SIG-M5 treated with dmso at 0.1 percent for 504 hours (cell line): ENCODE data around the gene ADGRG1.

Experiments used
- DNase-seq: peaks from one replicate; lab custom pipeline; 2025; ENCODE audit not compliant: unreplicated experiment; lab: John Stamatoyannopoulos, UW

The ADGRG1 gene

DNA sequence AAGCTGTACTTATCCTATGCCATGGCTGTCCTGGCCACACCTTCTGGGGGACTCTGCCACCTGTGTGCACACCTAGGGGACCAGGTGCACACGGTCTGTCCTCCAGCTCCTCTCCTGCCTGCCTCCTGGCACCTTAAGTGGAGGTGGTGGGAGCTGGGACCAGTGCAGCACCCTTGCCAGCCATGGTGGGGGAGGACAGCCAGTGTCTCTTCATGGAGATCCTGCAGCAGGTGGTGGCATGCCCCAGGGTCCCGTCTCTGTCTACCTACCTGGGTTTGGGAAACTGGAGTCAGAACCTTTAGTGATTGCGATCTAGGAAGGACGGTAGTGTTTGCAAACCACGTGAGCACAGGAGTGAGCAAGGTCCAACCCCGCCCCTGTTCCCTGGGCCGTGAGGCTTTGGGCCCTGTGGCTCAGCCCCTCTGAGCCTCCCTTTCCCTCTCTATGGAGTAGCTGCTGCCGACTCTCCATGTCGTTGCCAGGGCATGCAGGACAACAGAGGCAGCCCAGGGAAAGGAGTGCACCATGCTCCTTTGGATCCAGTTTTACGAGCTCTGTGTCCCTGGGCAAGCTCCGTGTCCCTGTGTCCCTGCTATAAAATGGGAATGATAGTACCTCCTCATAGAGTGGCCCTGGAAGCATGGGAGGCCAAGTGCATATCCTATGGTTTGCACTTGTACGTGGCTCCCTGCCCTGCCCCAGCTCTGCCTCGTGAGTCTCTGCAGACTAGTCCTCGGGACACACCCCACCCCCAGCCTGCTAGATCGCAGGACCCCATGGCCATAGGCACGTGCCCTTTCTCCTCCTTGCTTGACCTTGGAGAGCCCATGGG, 7.1 kb downstream of the ADGRG1 start:
- no peak for DNase-seq

DNA sequence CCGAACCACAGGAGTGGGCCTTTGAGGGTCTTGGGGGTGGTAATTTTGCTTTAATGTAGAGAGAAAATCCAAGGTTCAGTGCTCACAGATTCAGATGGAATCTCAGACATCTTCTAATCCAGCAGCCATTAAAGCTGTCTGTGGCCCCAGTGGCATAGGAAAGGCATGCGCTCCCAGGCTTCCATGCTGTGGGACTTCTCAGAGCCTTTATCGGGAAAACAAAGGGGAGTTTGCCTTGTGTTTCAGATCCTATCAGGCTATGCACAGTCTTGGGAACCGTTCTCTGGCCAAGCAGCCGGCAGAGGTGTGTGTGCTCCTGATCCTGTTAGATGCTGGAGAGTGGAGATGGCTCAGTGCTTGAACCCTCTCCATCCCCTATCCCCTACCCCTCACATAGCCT, 7.8 kb downstream of the ADGRG1 start:
- no peak for DNase-seq

DNA sequence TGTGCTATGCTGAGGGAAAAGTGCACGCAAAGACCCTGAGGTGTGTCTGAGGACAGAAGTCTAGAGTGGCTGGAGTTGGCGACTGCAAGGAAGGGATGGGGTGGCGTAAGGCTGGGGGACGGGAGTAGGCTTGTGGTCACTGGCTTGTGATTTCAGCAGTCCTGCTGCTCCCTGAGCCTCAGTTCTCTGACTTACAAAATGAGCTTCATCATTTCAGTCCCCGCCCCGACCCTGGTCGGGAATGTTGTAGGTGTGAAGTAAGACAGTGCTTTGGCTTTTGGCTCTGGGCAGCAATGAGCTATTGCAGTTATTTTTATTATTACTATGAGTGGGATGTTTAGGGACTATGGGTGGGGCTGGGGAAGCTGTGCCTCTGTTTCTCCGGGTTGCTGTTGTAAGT, 8.6 kb downstream of the ADGRG1 start:
- no peak for DNase-seq

DNA sequence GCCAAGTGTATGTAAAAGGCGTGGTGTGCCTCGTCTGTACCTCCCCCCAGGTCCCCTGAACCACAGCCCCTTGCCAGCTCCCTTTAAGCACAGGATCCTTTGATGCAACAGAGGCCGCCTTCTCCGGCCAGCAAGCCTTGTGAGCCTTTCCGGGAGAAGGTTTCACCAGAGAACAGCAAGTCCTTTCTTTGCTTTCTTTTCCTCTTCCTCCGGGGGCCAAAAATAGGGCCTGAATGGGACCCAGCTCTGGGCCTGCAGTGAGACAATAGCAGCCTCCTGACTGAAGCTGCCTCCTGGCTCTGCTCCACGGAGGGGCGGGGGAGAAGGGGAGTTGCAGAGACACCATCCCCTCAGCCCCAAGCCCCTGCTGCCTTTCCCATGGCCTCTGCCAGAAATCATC, 9.0 kb downstream of the ADGRG1 start:
- DNase-seq = no peak

DNA sequence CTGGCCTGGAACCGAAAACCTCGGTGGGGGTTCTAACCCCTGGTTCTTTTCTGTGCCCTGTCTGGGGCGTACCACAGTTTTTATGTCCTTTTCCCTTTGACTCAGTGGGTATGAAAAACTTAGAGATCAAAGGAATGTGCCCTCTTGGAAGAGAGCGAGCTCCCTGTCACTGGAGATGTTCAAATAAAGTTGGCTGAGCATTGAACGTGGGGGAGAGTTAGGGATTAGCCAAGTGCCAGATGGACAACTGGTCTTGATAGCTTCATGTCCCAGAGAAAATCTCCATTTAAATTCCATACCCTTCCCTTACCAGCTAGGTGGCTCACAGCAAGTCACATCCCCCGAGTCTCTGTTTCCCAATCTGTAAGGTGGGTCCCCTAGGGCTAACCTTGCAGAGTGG, 9.5 kb downstream of the ADGRG1 start:
- DNase-seq = no peak

DNA sequence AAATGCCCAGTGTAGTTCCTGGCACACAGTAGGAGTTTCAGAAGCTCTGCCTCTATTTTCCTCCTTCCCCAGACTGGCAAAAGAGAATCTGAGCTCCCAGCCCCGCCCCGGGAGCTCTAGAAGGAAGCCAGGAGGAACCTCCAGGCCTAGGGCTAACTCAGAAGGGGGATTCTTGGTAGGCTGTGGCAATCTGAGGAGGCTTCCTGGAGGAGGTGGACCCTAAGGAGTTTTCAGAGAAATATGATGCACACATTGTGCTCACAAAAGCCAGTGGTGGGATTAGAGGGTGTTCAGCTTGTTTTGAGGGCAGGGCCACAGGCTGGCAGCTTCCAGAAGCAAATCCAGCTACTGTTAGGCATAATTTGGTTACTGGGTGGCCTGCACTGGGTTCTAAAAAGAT, 10.0 kb downstream of the ADGRG1 start:
- no peak for DNase-seq

DNA sequence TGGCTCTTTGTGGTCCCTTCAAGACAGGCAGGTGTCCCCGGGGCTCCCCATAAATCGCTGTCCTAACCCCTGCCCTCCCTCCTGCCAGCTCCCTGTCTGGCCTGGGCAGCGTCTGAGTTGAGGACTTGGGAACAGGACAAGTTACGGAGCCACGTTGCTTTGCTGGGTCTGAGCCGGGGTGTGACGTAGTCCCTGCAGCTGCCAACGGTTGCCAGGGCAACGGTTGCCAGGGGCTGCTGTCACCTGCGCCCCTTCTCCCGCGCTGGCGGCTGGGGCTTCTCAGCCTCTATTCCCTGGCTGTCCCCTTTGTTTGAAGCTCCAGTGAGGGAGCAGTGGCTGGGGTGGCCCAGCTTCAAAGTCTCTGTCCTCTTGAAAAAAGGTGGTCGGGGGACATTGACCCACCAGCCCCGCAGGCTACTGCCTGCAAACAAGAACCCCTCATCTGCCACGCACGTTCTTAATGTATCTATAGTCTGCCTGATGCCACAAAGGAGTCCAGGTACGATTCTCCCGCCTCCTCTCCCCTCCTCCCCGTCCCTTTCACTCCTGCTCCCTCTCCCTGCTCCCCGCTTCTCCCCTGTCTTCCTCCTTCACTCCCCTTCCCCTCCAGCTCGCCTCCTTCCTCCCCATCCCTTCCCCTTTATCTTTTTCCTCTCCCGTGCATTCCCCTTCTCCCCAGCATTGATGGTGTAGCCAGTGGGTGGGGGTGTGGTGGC, 10.9 kb downstream of the ADGRG1 start:
- DNase-seq = no peak

DNA sequence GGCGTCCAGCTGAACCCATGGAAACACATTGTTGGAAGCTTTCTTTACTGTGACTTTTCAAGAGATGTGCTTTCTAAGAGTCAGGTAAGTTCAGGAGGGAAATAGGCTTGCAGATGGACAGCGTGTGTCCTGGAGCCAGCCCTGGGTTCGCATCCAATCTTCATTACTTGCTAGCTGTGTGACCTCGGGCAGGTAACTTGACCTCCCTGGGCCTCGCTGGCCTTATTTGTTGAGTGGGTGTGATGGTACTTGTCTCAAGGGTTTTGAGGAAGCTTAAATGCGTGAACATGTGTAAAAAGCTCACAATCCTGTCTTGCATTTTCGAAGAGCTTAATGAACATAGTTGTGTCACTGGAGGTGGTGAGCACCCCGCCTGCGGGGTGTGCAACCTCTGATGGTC, 11.8 kb downstream of the ADGRG1 start:
- DNase-seq = no peak

DNA sequence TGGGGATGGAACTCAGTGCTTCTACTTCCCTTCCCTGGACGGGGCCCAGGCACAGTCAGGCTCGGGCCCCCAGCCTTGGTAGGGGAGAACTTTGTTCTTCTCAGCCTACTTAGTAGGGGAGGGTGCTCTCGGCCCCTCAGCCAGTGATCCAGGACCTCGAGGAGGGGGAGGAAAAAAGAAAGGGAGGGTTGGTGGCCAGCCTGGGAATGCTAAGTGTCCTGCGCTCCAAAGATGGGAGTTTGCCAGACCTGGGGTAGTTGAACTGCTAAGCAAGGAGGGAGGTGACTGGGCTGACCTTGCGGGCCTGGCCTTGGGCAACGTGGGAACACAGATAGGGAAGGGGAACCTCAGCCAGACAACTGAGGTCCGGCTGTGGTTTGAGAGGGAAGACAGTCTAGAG, 12.2 kb downstream of the ADGRG1 start:
- no peak for DNase-seq

DNA sequence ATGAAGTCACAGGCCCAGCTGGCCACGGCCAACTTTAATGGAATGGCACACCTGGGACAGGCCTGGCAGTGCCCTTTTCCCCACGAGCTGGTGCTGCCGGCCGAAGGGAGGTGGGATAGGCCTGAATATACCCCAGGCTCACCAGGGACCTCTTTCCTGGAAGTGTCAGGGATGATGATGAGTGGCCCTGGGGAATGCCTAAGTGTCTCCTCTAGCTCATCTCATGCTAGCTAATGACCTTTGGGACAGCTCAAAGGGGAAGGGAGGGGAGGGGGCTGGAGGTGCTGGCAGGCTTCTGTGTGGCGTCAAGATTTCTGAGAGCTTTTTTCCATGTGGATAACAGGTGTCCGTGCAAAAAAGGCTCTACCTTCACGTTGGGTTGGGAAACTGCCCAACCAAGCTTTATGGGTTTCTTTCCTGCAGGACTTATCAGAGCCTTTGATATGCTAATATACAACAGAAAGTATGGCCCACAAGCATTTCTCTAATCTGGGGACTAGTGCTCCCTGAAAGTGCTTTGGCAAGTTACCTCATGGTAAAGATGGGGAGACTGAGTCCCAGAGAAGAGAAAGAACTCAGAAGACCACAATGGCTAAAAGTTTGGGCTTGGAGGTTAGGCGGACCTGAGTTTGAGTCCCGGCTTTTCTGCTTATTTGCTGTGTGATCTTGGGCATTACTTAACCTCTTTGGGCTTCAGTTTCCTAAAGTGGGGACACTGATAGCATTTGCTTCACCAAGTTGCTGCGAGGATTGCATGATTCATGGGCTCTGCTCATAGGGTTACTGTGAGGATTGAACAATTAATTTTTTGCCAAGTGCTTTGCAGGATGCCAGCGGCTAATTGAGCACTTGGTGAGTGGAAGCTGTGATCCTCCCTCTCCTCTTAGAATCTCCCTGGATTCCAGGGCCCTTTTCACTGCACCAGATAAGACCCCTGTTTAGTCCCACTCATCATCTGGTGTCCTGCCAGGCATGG, 14.0 kb downstream of the ADGRG1 start:
- DNase-seq = no peak

DNA sequence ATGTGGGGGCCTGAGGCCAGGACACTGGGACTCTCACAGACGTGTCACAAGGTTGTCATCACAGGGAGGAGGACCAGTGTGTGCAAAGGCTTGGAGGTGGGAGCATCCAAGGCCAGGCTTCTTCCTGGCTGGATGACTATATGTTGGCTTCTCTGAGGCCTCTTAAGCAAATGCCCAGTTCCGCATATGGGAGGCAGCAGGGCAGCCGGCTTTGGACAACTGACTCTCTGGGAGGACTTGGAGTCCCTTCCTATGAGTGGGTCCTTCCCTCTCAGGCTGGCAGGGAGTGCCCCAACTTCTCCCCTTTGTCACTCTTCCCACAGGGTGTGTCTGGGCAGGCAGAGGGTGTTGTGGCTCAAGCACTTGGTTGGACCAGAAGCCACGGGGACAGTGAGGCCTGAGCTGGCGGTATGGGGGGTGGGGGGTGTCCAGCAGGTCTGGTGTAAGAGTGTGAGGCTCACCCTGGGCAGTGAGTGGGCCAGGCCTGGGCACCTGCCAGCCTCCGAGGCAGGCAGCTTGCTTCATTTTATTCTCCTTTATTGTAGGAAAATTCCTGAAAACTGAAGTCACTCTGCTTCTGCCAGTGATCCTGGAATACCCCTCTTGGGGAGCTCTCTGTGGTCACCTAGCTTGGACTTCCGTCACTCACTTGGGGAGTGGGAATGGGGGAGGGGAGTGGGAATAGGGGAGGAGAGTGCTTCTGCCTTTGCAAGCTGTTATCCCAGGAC, 14.9 kb downstream of the ADGRG1 start:
- no peak for DNase-seq

DNA sequence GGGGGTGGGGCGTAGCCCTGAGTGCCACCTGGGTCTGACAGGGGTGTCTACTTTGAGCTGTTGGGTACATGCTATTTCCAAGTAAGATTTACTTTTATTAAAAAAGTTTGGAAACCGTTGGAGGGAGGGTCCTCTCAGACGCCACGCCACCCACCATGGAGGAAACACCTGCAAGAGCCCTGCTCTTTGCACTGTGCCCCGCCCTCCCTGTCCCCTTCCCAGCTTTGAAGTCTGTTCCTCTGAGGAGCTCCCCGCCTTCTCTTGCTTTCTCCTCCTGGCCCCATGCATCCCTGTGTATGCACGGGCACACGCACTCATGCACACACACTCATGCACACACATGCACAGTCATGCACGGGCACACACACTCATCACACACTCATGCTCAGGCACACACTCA, 15.5 kb downstream of the ADGRG1 start:
- DNase-seq = no peak

DNA sequence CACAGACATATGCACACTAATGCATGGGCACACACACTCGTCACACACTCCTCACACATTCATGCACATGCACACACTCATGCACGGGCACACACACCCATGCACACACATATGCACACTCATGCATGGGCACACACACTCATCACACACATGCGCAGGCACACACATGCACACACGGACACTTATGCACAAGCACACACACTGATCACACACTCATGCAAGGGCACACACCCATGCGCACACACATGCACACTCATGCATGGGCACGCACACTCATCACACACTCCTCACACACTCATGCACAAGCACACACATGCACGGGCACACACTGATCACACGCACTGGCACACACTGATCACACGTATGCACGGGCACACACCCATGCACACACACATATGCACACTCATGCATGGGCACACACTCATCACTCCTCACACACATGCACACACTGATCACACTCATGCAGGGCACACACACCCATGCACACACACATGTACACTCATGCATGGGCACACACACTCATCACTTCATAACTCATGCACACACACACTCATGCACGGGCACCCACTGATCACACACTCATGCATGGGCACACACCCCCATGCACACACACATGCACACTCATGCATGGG, 16.1 kb downstream of the ADGRG1 start:
- DNase-seq = no peak

DNA sequence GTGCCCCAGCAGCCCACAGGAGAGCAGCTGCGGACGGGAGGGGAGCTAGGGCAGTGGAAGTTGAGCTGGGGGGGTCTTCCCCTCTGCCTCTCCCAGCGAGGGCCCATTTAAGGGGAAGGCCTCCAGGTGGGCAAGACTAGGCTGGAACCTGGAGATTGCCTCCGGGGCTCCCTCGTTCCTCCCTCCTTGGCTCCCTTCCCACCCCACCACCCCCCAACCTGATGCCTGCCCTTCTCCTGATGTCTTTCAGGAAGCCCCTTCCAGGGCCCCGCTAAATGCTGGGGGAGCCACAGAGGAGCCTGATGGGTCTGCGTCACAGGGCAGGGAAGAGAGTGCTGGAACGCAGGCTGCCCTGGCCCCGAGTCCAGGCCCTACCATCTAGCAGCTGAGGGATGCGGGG, 16.7 kb downstream of the ADGRG1 start:
- no peak for DNase-seq

DNA sequence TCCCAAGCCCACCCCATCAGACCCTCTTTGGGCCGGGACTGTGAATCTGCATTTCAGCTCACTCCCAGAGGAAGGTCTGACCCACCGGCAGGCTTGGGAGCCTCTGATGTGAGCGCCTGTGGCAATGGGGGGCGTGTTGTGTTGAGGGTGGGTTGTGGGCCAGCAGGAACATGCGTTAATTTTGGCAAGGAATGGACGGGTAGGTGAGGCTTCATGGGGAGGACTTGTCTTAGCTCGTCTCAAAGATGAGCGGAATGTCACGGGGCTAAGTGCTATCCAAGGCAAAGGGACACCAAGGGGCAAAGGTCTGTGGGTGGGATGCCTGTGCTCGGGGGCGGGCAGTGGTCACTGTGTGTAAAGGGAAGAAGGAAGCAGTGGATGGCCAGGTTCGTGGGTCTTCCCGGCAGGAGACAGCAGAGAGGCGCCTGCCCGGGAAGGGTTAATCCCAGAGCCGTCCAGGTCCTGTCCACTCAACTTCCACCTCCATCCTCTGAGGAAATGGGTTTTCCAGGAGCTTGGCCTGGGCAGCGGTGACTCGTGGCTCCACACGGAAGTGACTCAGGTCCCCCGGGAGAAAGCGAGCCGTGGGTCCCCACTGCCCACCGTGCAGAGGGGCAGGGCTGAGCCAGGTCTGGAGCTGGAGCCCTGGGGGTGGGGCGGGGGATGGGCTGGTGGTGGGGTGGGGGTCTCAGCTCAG, 17.4 kb downstream of the ADGRG1 start:
- DNase-seq = no peak

DNA sequence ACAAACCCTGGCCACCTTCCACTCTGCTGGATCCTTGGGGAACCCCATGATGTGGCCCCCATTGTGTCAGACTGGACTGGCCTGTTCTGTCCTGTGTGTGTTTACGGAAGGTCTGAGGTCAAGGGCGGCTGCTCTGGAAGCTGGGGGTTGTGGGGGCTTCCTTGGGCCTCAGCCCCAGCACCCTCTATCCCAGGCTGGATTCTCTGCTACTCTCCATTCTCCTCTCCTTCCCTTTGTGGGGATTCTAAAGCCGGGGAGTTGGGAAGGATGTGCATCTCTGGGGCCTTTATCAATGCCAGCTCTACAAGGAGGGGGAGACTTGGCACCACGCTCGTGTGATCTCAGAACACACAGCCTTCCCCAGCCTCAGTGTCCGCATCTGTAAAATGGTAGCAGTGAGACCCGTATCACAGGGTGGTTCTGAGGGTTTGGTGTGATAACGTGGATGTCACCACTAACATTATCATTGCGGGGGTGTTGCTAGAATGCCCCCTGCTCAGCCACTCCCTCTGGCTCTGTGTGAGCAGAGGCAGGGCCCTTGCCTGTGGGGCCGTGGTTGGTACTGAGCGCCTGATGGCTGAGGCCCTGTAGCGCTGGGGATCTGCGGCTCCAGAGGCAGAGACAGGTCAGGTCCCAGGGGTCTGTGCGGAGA, 18.1 kb downstream of the ADGRG1 start:
- no peak for DNase-seq

DNA sequence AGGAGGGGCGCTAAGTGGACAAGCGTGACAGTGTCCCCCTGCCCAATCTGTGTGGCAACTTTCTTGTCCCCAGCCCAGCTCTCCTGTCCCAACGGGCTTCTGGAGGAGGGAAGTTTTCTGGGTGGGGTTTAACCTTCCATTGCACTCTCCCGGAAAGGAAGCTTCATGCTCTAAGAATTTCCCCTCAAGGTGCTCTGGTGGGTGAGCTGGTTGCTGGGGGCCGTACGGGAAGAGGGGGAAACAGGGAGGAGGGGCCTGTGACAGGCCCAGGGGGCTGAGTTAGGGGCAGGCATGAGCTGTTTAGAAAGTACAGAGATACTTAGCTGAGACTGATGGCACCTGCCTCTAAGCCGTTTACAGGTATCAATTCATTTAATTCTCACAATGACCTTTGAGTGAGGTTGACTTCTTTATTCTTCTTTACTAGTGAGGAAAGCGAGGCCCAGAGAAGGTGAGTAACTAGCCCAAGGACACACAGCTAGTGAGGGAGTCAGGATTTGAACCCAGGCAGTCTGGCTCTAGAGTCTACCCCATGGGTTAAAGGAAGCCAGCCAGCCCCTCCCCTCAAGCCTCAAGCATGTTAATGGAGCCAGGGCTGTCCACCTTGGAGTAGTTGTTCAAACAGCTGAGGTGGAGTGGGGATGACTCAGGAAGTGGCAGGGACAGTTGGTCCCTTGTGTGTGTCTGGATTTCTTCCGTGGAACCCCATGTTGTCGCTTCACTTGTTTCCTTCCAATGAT, 18.9 kb downstream of the ADGRG1 start:
- no peak for DNase-seq

DNA sequence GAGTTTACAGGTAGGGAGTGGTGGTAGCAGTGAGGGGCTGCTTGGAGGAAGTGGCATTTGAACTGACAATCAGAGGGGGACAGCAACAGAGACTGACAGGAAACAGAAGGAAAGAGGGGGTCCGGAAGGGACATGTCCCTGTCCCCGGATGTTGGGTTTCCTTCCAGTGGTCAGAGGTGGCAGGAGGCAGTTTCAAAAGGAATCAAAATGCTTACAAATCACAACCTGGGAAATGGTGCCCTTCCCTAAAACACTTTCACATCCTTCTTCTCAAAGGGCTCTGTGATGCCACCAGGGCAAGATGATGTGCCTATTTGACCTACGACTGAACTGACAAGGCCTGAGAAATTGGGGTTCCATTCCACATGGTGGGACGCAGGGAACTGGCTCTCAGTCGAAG, 19.7 kb downstream of the ADGRG1 start:
- DNase-seq = peak; percentile 37
